ENCODE results near the gene CLPTM1. TPM values are rescaled to one million over a fixed set of nuclear protein-coding genes. Genes with fewer than 3 reads are reported as not detected.
A peak's percentile ranks its signal among the peaks of the same experiment; 100 is the strongest.

The CLPTM1 gene
- total RNA-seq, 4 donors from 2014 or later: 65.4 to 117 (median 104) TPM

- no peak for DNase-seq
- Histone ChIP-seq H3K36me3 (peaks cover 31 to 34% of the 10 kb centered on the region in 2 donors), H3K9me3 (no peaks in the 10 kb centered on the region), H3K4me1 (no peaks in the 10 kb centered on the region), H3K27ac (no peak overlapping the region), H3K27me3 (no peaks in the 10 kb centered on the region), H3K4me3 (replicated peaks in 1 of 3) (no peak overlapping the region)
- TF ChIP-seq POLR2A (IDR thresholded peaks at IDR 0.05): no peak
- TF ChIP-seq CTCF (IDR thresholded peaks at IDR 0.05): no peak
- 88 to 92% methylated on average over 1 to 2 of the region's 4 CpGs for WGBS, 2 donors
- intact Hi-C loops (cut with DNase I): no loop called here
Measured at GRCh38 chr19:44985445-44985844, 30.3 kb downstream of the CLPTM1 start.

GRCh38 chr19:44986389-44986788 lies 31.2 kb downstream of the CLPTM1 start:
- no peaks in the 10 kb centered on the region for H3K9me3 ChIP-seq
- no peak for DNase-seq
- H3K27ac ChIP-seq: no peak overlapping the region
- H3K27me3 ChIP-seq: no peaks in the 10 kb centered on the region
- TF ChIP-seq CTCF (IDR thresholded peaks at IDR 0.05) (no peak), POLR2A (IDR thresholded peaks at IDR 0.05) (no peak)
- 90 to 98% methylated on average over 3 to 7 of the region's 7 CpGs for WGBS, 2 donors
- intact Hi-C loops (cut with DNase I): no loop called here
- H3K4me3 ChIP-seq (replicated peaks in 1 of 3): no peak overlapping the region
- peaks cover 30 to 37% of the 10 kb centered on the region in 2 donors for H3K36me3 ChIP-seq
- no peaks in the 10 kb centered on the region for H3K4me1 ChIP-seq

- Histone ChIP-seq H3K9me3 (no peaks in the 10 kb centered on the region), H3K4me3 (replicated peaks in 1 of 3) (no peak overlapping the region), H3K27ac (no peak overlapping the region), H3K36me3 (peaks cover 34 to 38% of the 10 kb centered on the region in 2 donors), H3K27me3 (no peaks in the 10 kb centered on the region), H3K4me1 (no peaks in the 10 kb centered on the region)
- intact Hi-C loops (cut with DNase I): no loop called here
- WGBS, 2 donors: 89 to 96% methylated on average over 19 to 20 of the region's 20 CpGs
- TF ChIP-seq POLR2A (IDR thresholded peaks at IDR 0.05): no peak
- TF ChIP-seq CTCF (IDR thresholded peaks at IDR 0.05): no peak
- DNase-seq: no peak
Measured at GRCh38 chr19:44987148-44987675, 32.0 kb downstream of the CLPTM1 start.

GRCh38 chr19:44988273-44988672 lies 33.1 kb downstream of the CLPTM1 start:
- intact Hi-C loops (cut with DNase I): no loop called here
- Histone ChIP-seq H3K27me3 (no peaks in the 10 kb centered on the region), H3K4me3 (replicated peaks in 1 of 3) (no peak overlapping the region), H3K4me1 (no peaks in the 10 kb centered on the region), H3K27ac (no peak overlapping the region), H3K9me3 (no peaks in the 10 kb centered on the region), H3K36me3 (peaks cover 42 to 45% of the 10 kb centered on the region in 2 donors)
- no peak for DNase-seq
- TF ChIP-seq CTCF (IDR thresholded peaks at IDR 0.05): no peak
- TF ChIP-seq POLR2A (IDR thresholded peaks at IDR 0.05): no peak
- 100% methylated on average over 1 of the region's 9 CpGs; no CpG with 5 or more reads in 1 of the 2 donors for WGBS, 2 donors

- no peaks in the 10 kb centered on the region for H3K27me3 ChIP-seq
- no peak overlapping the region for H3K4me3 ChIP-seq (replicated peaks in 1 of 3)
- intact Hi-C loops (cut with DNase I): no loop called here
- H3K27ac ChIP-seq: no peak overlapping the region
- peaks cover 42 to 45% of the 10 kb centered on the region in 2 donors for H3K36me3 ChIP-seq
- peak; percentile 45 to 57 for DNase-seq
- no peak for TF ChIP-seq POLR2A (IDR thresholded peaks at IDR 0.05)
- peak in 4 of 6 experiments; percentile 11 to 46 (median 36) for TF ChIP-seq CTCF (IDR thresholded peaks at IDR 0.05)
- H3K4me1 ChIP-seq: no peaks in the 10 kb centered on the region
- 85 to 90% methylated on average over 13 to 14 of the region's 15 CpGs for WGBS, 2 donors
- H3K9me3 ChIP-seq: no peaks in the 10 kb centered on the region
Measured at GRCh38 chr19:44988896-44989556, 33.8 kb downstream of the CLPTM1 start.
